ENCODE data around the gene MPG.
"Not testable (repeated sequence)": the region's sequence is repeated elsewhere in the genome, so short reads cannot be mapped to it uniquely, and the experiment has no call there.

MPG gene

GRCh38 chr16:77807-78443, at the start of gene MPG:
Gene MPG, plus strand, starts transcription at chr16:78225. Its CDS starts 85 bp downstream, at chr16:78310.
- DNase-seq = peak; percentile 27 to 48

- DNase-seq = not testable (repeated sequence)
Measured at GRCh38 chr16:30627-31026, 47.4 kb upstream of the MPG start.

- DNase-seq = not testable (repeated sequence)
Measured at GRCh38 chr16:33154-33876, 44.7 kb upstream of the MPG start.

GRCh38 chr16:33877-34647, 44.0 kb upstream of the MPG start:
- DNase-seq = no peak

GRCh38 chr16:34648-34987, 43.4 kb upstream of the MPG start:
- no peak for DNase-seq

GRCh38 chr16:35011-35677, 42.9 kb upstream of the MPG start:
- peak; percentile 20 to 62 for DNase-seq

GRCh38 chr16:35678-36305, 42.2 kb upstream of the MPG start:
- DNase-seq = no peak

- DNase-seq = no peak
Measured at GRCh38 chr16:36336-36984, 41.6 kb upstream of the MPG start.

GRCh38 chr16:37511-37910, 40.5 kb upstream of the MPG start:
- no peak for DNase-seq

- DNase-seq = not testable (repeated sequence)
Measured at GRCh38 chr16:38206-38605, 39.8 kb upstream of the MPG start.

- no peak for DNase-seq
Measured at GRCh38 chr16:38941-39892, 38.8 kb upstream of the MPG start.

GRCh38 chr16:41439-42068, 36.5 kb upstream of the MPG start:
- DNase-seq = no peak

- DNase-seq = no peak
Measured at GRCh38 chr16:42069-42457, 36.0 kb upstream of the MPG start.

- DNase-seq = no peak
Measured at GRCh38 chr16:42691-43090, 35.3 kb upstream of the MPG start.

- no peak for DNase-seq
Measured at GRCh38 chr16:43294-43693, 34.7 kb upstream of the MPG start.

GRCh38 chr16:44655-45054, 33.4 kb upstream of the MPG start:
- DNase-seq = no peak

GRCh38 chr16:45454-45853, 32.6 kb upstream of the MPG start:
- no peak for DNase-seq

GRCh38 chr16:46510-46909, 31.5 kb upstream of the MPG start:
- DNase-seq = not testable (repeated sequence)

- DNase-seq = no peak
Measured at GRCh38 chr16:47234-47633, 30.8 kb upstream of the MPG start.

- DNase-seq = no peak
Measured at GRCh38 chr16:50769-51591, 27.0 kb upstream of the MPG start.
